Erythroblast (primary cell): ENCODE measurements around the gene RNF14.

Experiments
- GATA1 ChIP-seq: IDR thresholded peaks from 2 replicates; pipeline ENCODE4 v1.6.1; 2011; ENCODE audit warnings: low read depth, mild to moderate bottlenecking, control low read depth, low read length, moderate library complexity
- POLR2A ChIP-seq: IDR thresholded peaks from 2 replicates; pipeline ENCODE4 v1.6.1; 2011; ENCODE audit warnings: mild to moderate bottlenecking, low read length

GRCh38 chr5:141982626-141983025 is 13.7 kb downstream of the RNF14 start:
- no peak for TF ChIP-seq POLR2A
- TF ChIP-seq GATA1, result no peak
